ENCODE results near the gene NEURL1B.

DNA sequence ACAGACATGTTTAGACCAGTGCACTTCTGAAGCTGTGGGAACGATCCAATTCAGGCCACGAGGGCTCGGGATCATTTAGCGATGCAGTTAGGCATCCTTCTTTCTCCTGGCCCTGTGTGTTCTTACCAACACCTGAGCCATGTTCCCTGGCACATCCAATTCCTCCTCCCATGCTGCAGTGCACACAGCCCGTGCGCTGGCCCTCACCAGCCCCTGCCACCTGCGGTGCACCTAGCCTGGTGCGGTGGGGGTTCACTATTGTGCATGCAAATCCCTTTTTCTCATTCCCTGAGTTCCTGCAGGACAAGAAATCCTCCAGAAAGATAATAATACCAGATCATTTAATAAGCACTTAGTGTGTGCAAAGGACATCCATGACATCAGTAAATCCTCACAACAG is 53.5 kb downstream of the NEURL1B start:
- TF ChIP-seq FOSL2 (IDR thresholded peaks at IDR 0.05; ENCODE audit: borderline replicate concordance, low read depth) (no peak), POLR2AphosphoS5 (IDR thresholded peaks at IDR 0.05; ENCODE audit: low read depth, low read length) (no peak), RFX5 (IDR thresholded peaks at IDR 0.05; ENCODE audit: low read length) (no peak)
- TF ChIP-seq, protein P1, sequence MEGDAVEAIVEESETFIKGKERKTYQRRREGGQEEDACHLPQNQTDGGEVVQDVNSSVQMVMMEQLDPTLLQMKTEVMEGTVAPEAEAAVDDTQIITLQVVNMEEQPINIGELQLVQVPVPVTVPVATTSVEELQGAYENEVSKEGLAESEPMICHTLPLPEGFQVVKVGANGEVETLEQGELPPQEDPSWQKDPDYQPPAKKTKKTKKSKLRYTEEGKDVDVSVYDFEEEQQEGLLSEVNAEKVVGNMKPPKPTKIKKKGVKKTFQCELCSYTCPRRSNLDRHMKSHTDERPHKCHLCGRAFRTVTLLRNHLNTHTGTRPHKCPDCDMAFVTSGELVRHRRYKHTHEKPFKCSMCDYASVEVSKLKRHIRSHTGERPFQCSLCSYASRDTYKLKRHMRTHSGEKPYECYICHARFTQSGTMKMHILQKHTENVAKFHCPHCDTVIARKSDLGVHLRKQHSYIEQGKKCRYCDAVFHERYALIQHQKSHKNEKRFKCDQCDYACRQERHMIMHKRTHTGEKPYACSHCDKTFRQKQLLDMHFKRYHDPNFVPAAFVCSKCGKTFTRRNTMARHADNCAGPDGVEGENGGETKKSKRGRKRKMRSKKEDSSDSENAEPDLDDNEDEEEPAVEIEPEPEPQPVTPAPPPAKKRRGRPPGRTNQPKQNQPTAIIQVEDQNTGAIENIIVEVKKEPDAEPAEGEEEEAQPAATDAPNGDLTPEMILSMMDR (IDR thresholded peaks at IDR 0.05), result no peak
